Measurements from ENCODE around the gene FAM120B.

The FAM120B gene

DNA sequence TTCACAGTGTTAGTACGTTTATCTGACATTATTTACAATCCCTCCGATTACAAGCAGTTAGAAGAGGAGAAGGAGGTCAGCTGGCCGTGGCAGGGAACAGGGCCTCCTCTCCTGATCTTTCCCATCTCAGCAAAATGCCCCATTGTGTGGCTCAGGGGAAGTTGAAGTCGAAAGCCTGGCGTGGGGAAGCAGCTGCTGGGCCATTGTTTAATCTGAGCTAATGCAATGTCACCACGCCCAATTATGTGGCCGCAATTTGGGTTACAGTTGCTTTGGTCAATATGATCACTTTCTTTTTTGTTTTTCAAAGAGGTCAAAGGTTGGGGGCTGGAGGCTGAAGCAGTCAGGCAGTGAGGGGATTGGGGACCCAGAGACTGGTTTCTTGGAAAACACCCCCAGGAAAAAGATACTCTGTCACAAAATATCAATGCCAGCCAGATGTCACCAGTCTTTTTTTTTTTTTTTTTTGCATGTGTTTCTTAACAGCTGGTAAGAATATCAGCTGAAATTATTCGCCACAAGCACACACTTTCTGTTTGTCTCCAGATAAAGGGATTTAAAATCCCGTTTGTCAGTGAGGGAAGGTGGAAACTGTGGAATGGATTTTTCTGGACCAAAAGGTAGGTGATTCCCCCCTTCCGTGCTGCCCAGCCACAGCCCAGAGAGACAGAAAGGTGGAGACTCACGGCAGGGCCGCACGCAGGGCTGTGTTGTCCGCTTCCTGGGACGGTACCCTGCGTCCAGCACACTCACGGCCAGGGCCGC, 40.3 kb upstream of the FAM120B start:
- in situ Hi-C loops (cut with MboI; ENCODE audit: low pct_unique_long_range_greater_than_20kb, low sequenced_read_pairs, unreplicated experiment), result no loop called here
- no peak for DNase-seq (ENCODE audit: low spot score)
- TF ChIP-seq, protein P1, sequence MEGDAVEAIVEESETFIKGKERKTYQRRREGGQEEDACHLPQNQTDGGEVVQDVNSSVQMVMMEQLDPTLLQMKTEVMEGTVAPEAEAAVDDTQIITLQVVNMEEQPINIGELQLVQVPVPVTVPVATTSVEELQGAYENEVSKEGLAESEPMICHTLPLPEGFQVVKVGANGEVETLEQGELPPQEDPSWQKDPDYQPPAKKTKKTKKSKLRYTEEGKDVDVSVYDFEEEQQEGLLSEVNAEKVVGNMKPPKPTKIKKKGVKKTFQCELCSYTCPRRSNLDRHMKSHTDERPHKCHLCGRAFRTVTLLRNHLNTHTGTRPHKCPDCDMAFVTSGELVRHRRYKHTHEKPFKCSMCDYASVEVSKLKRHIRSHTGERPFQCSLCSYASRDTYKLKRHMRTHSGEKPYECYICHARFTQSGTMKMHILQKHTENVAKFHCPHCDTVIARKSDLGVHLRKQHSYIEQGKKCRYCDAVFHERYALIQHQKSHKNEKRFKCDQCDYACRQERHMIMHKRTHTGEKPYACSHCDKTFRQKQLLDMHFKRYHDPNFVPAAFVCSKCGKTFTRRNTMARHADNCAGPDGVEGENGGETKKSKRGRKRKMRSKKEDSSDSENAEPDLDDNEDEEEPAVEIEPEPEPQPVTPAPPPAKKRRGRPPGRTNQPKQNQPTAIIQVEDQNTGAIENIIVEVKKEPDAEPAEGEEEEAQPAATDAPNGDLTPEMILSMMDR (IDR thresholded peaks at IDR 0.05; ENCODE audit: extremely low read depth, insufficient read depth, missing control alignments), result no peak

DNA sequence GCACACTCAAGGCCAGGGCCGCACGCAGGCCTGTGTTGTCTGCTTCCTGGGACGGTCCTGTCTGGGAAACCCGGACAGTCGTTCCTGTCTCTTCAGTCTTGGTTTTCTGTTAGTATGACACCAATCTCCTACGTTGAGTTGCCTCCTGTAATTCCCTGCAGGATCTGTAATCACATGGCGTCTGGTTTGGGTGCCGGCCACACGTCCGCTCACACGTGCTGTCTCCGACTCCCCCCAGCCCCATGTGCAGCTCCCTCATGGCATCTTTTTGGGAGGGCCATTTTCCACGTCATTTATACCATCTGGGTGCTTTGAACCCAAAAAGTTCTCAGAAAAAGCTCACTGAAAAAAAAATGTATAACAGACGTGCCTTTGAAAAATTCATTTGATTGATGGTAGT, 38.9 kb upstream of the FAM120B start:
- in situ Hi-C loops (cut with MboI; ENCODE audit: low pct_unique_long_range_greater_than_20kb, low sequenced_read_pairs, unreplicated experiment), result no loop called here
- TF ChIP-seq, protein P1 (IDR thresholded peaks at IDR 0.05; ENCODE audit: extremely low read depth, insufficient read depth, missing control alignments), result no peak
- no peak for DNase-seq (ENCODE audit: low spot score)

DNA sequence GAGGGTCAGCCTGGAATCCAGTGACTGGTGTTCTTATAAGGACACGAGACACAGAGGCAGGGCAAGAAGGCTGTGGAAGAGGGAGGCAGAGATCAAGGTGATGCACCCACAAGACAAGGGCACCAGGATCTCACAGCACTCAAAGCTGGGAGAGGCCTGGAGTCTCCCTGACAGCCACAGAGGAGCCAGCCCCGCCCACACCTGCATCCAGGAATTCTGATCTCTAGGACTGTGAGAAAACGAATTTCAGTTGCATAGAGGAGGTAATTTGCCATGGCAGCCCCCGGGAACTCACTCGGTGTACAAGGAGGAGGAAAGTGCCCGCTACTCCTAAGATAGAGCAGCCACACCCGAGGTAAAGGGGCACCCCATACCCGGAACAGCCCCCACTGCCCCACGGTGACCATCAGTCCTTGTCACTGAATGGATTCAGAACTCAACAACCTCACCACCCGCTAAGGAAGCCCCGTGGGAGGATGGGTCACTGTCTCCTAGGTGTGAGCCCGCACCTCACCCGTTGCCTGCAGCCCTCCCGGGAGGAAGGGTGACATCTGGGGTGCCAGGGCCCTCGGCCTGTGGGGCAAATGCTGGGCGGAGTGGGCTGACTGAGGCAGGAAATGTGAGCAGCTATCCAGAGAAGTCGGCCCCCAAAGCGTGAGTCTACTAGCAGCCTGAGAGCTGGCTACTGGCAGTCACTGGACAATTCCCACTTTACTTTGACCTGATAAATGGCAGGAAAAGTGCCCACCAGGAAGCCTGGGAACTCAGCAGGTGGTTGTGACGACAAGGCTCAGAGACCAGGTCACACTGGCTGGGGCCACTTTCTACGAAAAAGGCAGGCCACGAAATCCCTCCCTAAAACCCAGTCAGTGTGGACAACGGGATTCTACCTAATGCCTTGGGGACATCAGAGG, 38.1 kb upstream of the FAM120B start:
- no peak for DNase-seq (ENCODE audit: low spot score)
- TF ChIP-seq, protein P1 (IDR thresholded peaks at IDR 0.05; ENCODE audit: extremely low read depth, insufficient read depth, missing control alignments), result no peak
- in situ Hi-C loops (cut with MboI; ENCODE audit: low pct_unique_long_range_greater_than_20kb, low sequenced_read_pairs, unreplicated experiment), result no loop called here

DNA sequence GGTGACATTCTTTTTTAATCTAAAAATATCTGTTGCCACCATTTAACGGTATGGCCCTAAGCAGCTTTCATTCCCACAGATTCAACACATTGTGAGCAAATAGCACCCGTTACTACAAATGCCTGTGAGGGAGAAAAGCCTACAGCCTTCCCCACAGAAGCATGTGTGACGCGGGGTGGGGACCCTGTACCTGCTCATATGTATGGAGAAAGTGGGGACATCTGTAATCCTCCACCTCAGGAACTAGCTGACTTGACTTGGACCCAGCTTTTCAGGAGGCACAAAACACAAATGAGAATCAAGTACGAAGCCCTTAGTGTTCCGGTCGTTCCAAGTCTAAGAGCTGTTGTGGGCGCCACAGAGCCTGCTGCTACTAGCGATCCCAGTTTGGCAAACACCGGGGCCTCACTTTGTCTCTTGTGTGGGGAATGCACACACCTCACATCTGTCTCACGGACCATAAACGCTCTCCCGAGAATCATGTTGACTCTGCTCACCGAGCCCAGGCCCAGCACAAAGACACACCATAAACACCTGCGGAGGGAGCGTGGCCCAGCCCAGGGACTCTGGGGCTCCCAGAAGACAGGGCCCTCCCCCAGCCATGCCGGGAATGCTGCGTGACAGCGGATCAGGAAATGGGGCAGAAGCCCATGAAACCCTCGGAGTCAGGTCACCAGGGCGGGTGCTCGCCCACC, 37.3 kb upstream of the FAM120B start:
- in situ Hi-C loops (cut with MboI; ENCODE audit: low pct_unique_long_range_greater_than_20kb, low sequenced_read_pairs, unreplicated experiment), result no loop called here
- no peak for DNase-seq (ENCODE audit: low spot score)
- TF ChIP-seq, protein P1 (IDR thresholded peaks at IDR 0.05; ENCODE audit: extremely low read depth, insufficient read depth, missing control alignments), result no peak

DNA sequence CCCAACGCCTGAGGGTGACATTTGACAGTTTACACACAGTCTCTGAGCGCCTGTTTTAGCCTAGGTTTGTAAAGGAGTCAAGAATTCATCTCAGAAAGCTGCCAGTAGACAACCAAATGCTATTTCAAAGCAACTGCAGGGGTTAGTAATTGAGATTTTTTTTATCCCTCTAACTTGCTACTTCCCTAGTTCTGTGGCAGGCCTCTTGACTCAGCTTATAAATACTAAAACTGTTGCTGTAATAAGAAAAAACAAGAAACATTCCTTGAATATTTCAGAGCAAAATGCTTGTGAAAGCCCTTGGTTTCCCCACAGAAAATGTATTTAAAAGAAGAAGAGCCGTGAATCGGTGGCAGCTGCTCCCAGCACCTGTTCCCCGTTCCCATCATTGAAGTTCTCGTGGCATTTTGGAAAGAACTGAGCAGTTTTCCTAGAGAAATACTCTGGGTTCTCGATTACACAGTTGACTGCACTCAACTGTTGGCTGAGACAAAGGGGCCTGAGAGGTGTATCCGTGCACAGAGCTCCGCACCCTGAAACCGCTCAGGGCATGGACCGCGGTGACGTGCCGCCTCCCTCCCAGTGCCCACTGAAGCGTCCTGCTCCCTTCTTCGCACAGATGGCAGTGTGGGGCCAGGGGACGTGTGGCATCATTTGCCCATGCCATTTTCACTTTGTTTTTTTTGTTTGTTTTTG, 36.6 kb upstream of the FAM120B start:
- TF ChIP-seq, protein P1 (IDR thresholded peaks at IDR 0.05; ENCODE audit: extremely low read depth, insufficient read depth, missing control alignments), result no peak
- no peak for DNase-seq (ENCODE audit: low spot score)
- in situ Hi-C loops (cut with MboI; ENCODE audit: low pct_unique_long_range_greater_than_20kb, low sequenced_read_pairs, unreplicated experiment), result no loop called here
